ENCODE results near the gene LMBR1.
A peak's percentile ranks its signal among the peaks of the same experiment; 100 is the strongest.

LMBR1 gene

GRCh38 chr7:156793334-156793733 is 99.6 kb downstream of the LMBR1 start:
- DNase-seq, result peak; percentile 4

- DNase-seq, result no peak
Measured at GRCh38 chr7:156792611-156793010, 100.4 kb downstream of the LMBR1 start.

- no peak for DNase-seq
Measured at GRCh38 chr7:156791241-156791640, 101.7 kb downstream of the LMBR1 start.

GRCh38 chr7:156790264-156790663 is 102.7 kb downstream of the LMBR1 start:
- no peak for DNase-seq

- DNase-seq, result no peak
Measured at GRCh38 chr7:156785998-156786543, 106.9 kb downstream of the LMBR1 start.

- DNase-seq, result no peak
Measured at GRCh38 chr7:156783864-156784263, 109.1 kb downstream of the LMBR1 start.

GRCh38 chr7:156781972-156782371 is 111.0 kb downstream of the LMBR1 start:
- no peak for DNase-seq

GRCh38 chr7:156780724-156781455 is 112.1 kb downstream of the LMBR1 start:
- no peak for DNase-seq

GRCh38 chr7:156778668-156779067 is 114.3 kb downstream of the LMBR1 start:
- no peak for DNase-seq

- DNase-seq, result no peak
Measured at GRCh38 chr7:156778201-156778600, 114.8 kb downstream of the LMBR1 start.

- DNase-seq, result no peak
Measured at GRCh38 chr7:156777364-156778069, 115.5 kb downstream of the LMBR1 start.

- DNase-seq, result no peak
Measured at GRCh38 chr7:156776527-156776926, 116.5 kb downstream of the LMBR1 start.

- peak; percentile 17 for DNase-seq
Measured at GRCh38 chr7:156773966-156774365, 119.0 kb downstream of the LMBR1 start.

GRCh38 chr7:156772725-156773124 is 120.3 kb downstream of the LMBR1 start:
- DNase-seq, result no peak

- no peak for DNase-seq
Measured at GRCh38 chr7:156768698-156769472, 124.1 kb downstream of the LMBR1 start.

GRCh38 chr7:156766666-156767065 is 126.3 kb downstream of the LMBR1 start:
- DNase-seq, result no peak

- DNase-seq, result no peak
Measured at GRCh38 chr7:156765901-156766656, 126.9 kb downstream of the LMBR1 start.

GRCh38 chr7:156764766-156765165 is 128.2 kb downstream of the LMBR1 start:
- no peak for DNase-seq

- peak; percentile 74 for DNase-seq
Measured at GRCh38 chr7:156764016-156764669, 128.8 kb downstream of the LMBR1 start.

GRCh38 chr7:156759579-156760202 is 133.3 kb downstream of the LMBR1 start:
- DNase-seq, result no peak

- DNase-seq, result no peak
Measured at GRCh38 chr7:156759143-156759542, 133.8 kb downstream of the LMBR1 start.

Data from fibroblast of skin of back (primary cell).